Memory B cell (primary cell): ENCODE measurements around the gene AWAT2.

Experiments used
- ATAC-seq: fragments of 150-1000 bp; cut with Tn5 transposase; 2 replicates; pipeline ENCODE4 v1.10.0; 2021; ENCODE audit warnings: low read depth, mild to moderate bottlenecking, moderate library complexity
- DNase-seq, 2 donors: peaks; one replicate each; pipeline ENCODE4 v3.0.0; 2022; ENCODE audit warnings: low spot score in 2 of 2
- H3K27ac Mint-ChIP-seq: one replicate; pipeline ENCODE4 v1.8.0; 2022; ENCODE audit warnings: mild to moderate bottlenecking, moderate library complexity, mixed read lengths
- H3K27me3 Mint-ChIP-seq: one replicate; pipeline ENCODE4 v1.8.0; 2022; ENCODE audit warnings: mixed read lengths
- H3K36me3 Mint-ChIP-seq: one replicate; pipeline ENCODE4 v1.8.0; 2022; ENCODE audit warnings: mild to moderate bottlenecking, mixed read lengths
- H3K4me1 Mint-ChIP-seq: one replicate; pipeline ENCODE4 v1.8.0; 2022; ENCODE audit warnings: mixed read lengths
- H3K4me3 Mint-ChIP-seq: one replicate; pipeline ENCODE4 v1.8.0; 2022; ENCODE audit warnings: mild to moderate bottlenecking, moderate library complexity, mixed read lengths
- H3K9me3 Mint-ChIP-seq: one replicate; pipeline ENCODE4 v1.8.0; 2022; ENCODE audit warnings: mixed read lengths

Gene AWAT2

GRCh38 chrX:70030301-70030767 lies 19.4 kb downstream of the AWAT2 start:
- no peak overlapping the region for H3K27ac Mint-ChIP-seq
- no peak overlapping the region for H3K4me3 Mint-ChIP-seq
- ATAC-seq (no peak), DNase-seq (no peak)
- H3K36me3 Mint-ChIP-seq = no peaks in the 10 kb centered on the region
- no peaks in the 10 kb centered on the region for H3K4me1 Mint-ChIP-seq
- H3K9me3 Mint-ChIP-seq = no peaks in the 10 kb centered on the region
- peaks cover 5% of the 10 kb centered on the region for H3K27me3 Mint-ChIP-seq

- Mint-ChIP-seq H3K9me3 (no peaks in the 10 kb centered on the region), H3K4me3 (no peak overlapping the region)
These were observed 19.9 kb downstream of the AWAT2 start for GRCh38 chrX:70029863-70030262.

GRCh38 chrX:70026851-70027200 lies 22.9 kb downstream of the AWAT2 start:
- Mint-ChIP-seq H3K9me3 (no peaks in the 10 kb centered on the region), H3K4me3 (no peak overlapping the region), H3K36me3 (no peaks in the 10 kb centered on the region), H3K4me1 (no peaks in the 10 kb centered on the region), H3K27ac (no peak overlapping the region), H3K27me3 (peaks cover 5% of the 10 kb centered on the region)
- no peak for DNase-seq
- ATAC-seq = no peak

More at GRCh38 chrX:70029863-70030262, 19.9 kb downstream of the AWAT2 start:
- DNase-seq (no peak), ATAC-seq (no peak)
- Mint-ChIP-seq H3K4me1 (no peaks in the 10 kb centered on the region), H3K36me3 (no peaks in the 10 kb centered on the region), H3K27ac (no peak overlapping the region), H3K27me3 (peaks cover 5% of the 10 kb centered on the region)

GRCh38 chrX:70026112-70026850 lies 23.5 kb downstream of the AWAT2 start:
- Mint-ChIP-seq H3K36me3 (no peaks in the 10 kb centered on the region), H3K27me3 (peaks cover 5% of the 10 kb centered on the region), H3K4me3 (no peak overlapping the region), H3K9me3 (no peaks in the 10 kb centered on the region), H3K4me1 (no peaks in the 10 kb centered on the region), H3K27ac (no peak overlapping the region)
- ATAC-seq (no peak), DNase-seq (no peak)

- Mint-ChIP-seq H3K4me1 (no peaks in the 10 kb centered on the region), H3K36me3 (no peaks in the 10 kb centered on the region), H3K9me3 (no peaks in the 10 kb centered on the region), H3K27me3 (peaks cover 5% of the 10 kb centered on the region), H3K4me3 (no peak overlapping the region), H3K27ac (no peak overlapping the region)
- no peak for ATAC-seq
- no peak for DNase-seq
These were observed 24.3 kb downstream of the AWAT2 start for GRCh38 chrX:70025464-70025863.

GRCh38 chrX:70022616-70023015 lies 27.1 kb downstream of the AWAT2 start:
- Mint-ChIP-seq H3K4me1 (no peaks in the 10 kb centered on the region), H3K36me3 (no peaks in the 10 kb centered on the region), H3K9me3 (no peaks in the 10 kb centered on the region), H3K27ac (no peak overlapping the region), H3K27me3 (peaks cover 5% of the 10 kb centered on the region), H3K4me3 (no peak overlapping the region)
- DNase-seq (no peak), ATAC-seq (no peak)

GRCh38 chrX:70016513-70016912 lies 33.2 kb downstream of the AWAT2 start:
- DNase-seq = no peak
- H3K4me3 Mint-ChIP-seq = no peak overlapping the region
- H3K4me1 Mint-ChIP-seq = no peaks in the 10 kb centered on the region
- H3K27ac Mint-ChIP-seq = no peak overlapping the region
- ATAC-seq = no peak
- H3K9me3 Mint-ChIP-seq = peaks cover 2% of the 10 kb centered on the region
- no peaks in the 10 kb centered on the region for H3K36me3 Mint-ChIP-seq
- H3K27me3 Mint-ChIP-seq = no peaks in the 10 kb centered on the region

- Mint-ChIP-seq H3K36me3 (no peaks in the 10 kb centered on the region), H3K4me1 (no peaks in the 10 kb centered on the region), H3K27ac (no peak overlapping the region), H3K9me3 (peaks cover 2% of the 10 kb centered on the region), H3K27me3 (no peaks in the 10 kb centered on the region), H3K4me3 (no peak overlapping the region)
- ATAC-seq (no peak), DNase-seq (no peak)
These were observed 36.0 kb downstream of the AWAT2 start for GRCh38 chrX:70013466-70014381.

GRCh38 chrX:70012756-70013155 lies 37.0 kb downstream of the AWAT2 start:
- H3K27ac Mint-ChIP-seq = no peak overlapping the region
- H3K4me1 Mint-ChIP-seq = no peaks in the 10 kb centered on the region
- H3K36me3 Mint-ChIP-seq = no peaks in the 10 kb centered on the region
- no peaks in the 10 kb centered on the region for H3K27me3 Mint-ChIP-seq
- H3K9me3 Mint-ChIP-seq = peaks cover 2% of the 10 kb centered on the region
- no peak for ATAC-seq
- no peak overlapping the region for H3K4me3 Mint-ChIP-seq
- no peak for DNase-seq

- no peaks in the 10 kb centered on the region for H3K27me3 Mint-ChIP-seq
- no peaks in the 10 kb centered on the region for H3K9me3 Mint-ChIP-seq
- H3K4me1 Mint-ChIP-seq = no peaks in the 10 kb centered on the region
- ATAC-seq = no peak
- H3K4me3 Mint-ChIP-seq = no peak overlapping the region
- no peaks in the 10 kb centered on the region for H3K36me3 Mint-ChIP-seq
- H3K27ac Mint-ChIP-seq = no peak overlapping the region
- DNase-seq = no peak
These were observed 39.8 kb downstream of the AWAT2 start for GRCh38 chrX:70009970-70010369.

- ATAC-seq = no peak
- Mint-ChIP-seq H3K36me3 (no peaks in the 10 kb centered on the region), H3K9me3 (no peaks in the 10 kb centered on the region), H3K27ac (no peak overlapping the region), H3K27me3 (no peaks in the 10 kb centered on the region), H3K4me1 (no peaks in the 10 kb centered on the region), H3K4me3 (no peak overlapping the region)
- no peak for DNase-seq
These were observed 40.7 kb downstream of the AWAT2 start for GRCh38 chrX:70009049-70009448.

GRCh38 chrX:70007946-70008345 lies 41.8 kb downstream of the AWAT2 start:
- no peak overlapping the region for H3K4me3 Mint-ChIP-seq
- H3K27ac Mint-ChIP-seq = no peak overlapping the region
- no peaks in the 10 kb centered on the region for H3K36me3 Mint-ChIP-seq
- ATAC-seq (no peak), DNase-seq (no peak)
- no peaks in the 10 kb centered on the region for H3K4me1 Mint-ChIP-seq
- no peaks in the 10 kb centered on the region for H3K27me3 Mint-ChIP-seq
- H3K9me3 Mint-ChIP-seq = no peaks in the 10 kb centered on the region

GRCh38 chrX:70001708-70002341 lies 47.9 kb downstream of the AWAT2 start:
- Mint-ChIP-seq H3K4me3 (no peak overlapping the region), H3K9me3 (no peaks in the 10 kb centered on the region), H3K27me3 (no peaks in the 10 kb centered on the region), H3K27ac (no peak overlapping the region), H3K4me1 (no peaks in the 10 kb centered on the region), H3K36me3 (no peaks in the 10 kb centered on the region)
- ATAC-seq = no peak
- DNase-seq = no peak

- Mint-ChIP-seq H3K27ac (no peak overlapping the region), H3K36me3 (no peaks in the 10 kb centered on the region), H3K27me3 (no peaks in the 10 kb centered on the region), H3K4me3 (no peak overlapping the region), H3K9me3 (no peaks in the 10 kb centered on the region), H3K4me1 (no peaks in the 10 kb centered on the region)
- DNase-seq = no peak
- no peak for ATAC-seq
These were observed 48.5 kb downstream of the AWAT2 start for GRCh38 chrX:70001269-70001668.
